Upper lobe of left lung (tissue), 4 donors: ENCODE data around the gene MYO1E.

Source experiments
- EP300 ChIP-seq, 4 donors: sonication (generic); formaldehyde crosslinking; IDR thresholded peaks; one replicate each; pipeline ENCODE4 v1.5.1; 2017; ENCODE audit warnings: antibody characterized with exemption in 4 of 4, control low read depth in 2 of 4
- POLR2A ChIP-seq, 4 donors: fragments of 450-650 bp; IDR thresholded peaks; one replicate each; pipeline ENCODE4 v1.5.1; 2016 to 2017; ENCODE audit warnings: antibody characterized with exemption in 4 of 4, mild to moderate bottlenecking in 2 of 4
- POLR2AphosphoS5 ChIP-seq, 2 donors: sonication (generic); formaldehyde crosslinking; IDR thresholded peaks; one replicate each; pipeline ENCODE4 v1.5.1; 2017; ENCODE audit warnings: antibody characterized with exemption in 2 of 2
- TF ChIP-seq, protein P1 (sequence below), 6 experiments: fragments of 450-650 bp in 4 of 6; fragments of 200-600 bp in 2 of 6; sonication (generic) in 2 of 6; IDR thresholded peaks; one replicate each; pipeline ENCODE4 v1.5.1; 2016 to 2019; ENCODE audit warnings: antibody characterized with exemption in 6 of 6

- TF ChIP-seq POLR2AphosphoS5 (IDR thresholded peaks at IDR 0.05) (no peak), EP300 (IDR thresholded peaks at IDR 0.05) (no peak), POLR2A (IDR thresholded peaks at IDR 0.05) (no peak)
- TF ChIP-seq, protein P1, sequence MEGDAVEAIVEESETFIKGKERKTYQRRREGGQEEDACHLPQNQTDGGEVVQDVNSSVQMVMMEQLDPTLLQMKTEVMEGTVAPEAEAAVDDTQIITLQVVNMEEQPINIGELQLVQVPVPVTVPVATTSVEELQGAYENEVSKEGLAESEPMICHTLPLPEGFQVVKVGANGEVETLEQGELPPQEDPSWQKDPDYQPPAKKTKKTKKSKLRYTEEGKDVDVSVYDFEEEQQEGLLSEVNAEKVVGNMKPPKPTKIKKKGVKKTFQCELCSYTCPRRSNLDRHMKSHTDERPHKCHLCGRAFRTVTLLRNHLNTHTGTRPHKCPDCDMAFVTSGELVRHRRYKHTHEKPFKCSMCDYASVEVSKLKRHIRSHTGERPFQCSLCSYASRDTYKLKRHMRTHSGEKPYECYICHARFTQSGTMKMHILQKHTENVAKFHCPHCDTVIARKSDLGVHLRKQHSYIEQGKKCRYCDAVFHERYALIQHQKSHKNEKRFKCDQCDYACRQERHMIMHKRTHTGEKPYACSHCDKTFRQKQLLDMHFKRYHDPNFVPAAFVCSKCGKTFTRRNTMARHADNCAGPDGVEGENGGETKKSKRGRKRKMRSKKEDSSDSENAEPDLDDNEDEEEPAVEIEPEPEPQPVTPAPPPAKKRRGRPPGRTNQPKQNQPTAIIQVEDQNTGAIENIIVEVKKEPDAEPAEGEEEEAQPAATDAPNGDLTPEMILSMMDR (IDR thresholded peaks at IDR 0.05) = no peak
These were observed 194.4 kb downstream of the MYO1E start for GRCh38 chr15:59178151-59178695.
